ENCODE results near the gene BIRC7.
"Not testable (repeated sequence)": the region's sequence is repeated elsewhere in the genome, so short reads cannot be mapped to it uniquely, and the experiment has no call there.

The BIRC7 gene

DNA sequence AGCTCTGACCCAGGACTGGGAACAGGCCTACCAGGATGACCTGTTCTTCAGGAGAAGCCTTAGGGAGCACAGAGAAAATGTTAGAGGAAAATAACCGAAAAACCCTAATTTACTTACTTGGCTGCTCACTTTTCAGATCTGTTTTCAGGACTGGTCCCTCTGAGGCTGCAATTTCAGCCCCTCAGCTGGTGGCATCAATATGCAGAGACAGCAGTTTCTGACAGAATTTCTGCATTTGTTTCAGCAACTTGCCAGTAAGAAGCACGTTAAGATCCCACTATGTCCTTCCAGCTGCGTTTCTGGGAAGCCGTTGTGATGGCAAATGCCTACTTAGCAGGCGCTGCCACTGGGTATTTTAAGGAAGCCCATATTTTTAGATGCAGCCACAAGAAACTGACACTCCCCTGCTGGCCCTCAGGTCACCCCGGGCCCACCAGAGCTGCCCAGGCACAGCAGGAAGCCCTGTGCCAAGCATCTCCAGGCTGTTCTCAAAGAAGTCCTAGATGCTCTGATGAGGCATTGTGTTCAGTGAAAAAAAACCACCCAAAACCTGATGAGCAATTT is 27.3 kb upstream of the BIRC7 start:
- no peak for DNase-seq

DNA sequence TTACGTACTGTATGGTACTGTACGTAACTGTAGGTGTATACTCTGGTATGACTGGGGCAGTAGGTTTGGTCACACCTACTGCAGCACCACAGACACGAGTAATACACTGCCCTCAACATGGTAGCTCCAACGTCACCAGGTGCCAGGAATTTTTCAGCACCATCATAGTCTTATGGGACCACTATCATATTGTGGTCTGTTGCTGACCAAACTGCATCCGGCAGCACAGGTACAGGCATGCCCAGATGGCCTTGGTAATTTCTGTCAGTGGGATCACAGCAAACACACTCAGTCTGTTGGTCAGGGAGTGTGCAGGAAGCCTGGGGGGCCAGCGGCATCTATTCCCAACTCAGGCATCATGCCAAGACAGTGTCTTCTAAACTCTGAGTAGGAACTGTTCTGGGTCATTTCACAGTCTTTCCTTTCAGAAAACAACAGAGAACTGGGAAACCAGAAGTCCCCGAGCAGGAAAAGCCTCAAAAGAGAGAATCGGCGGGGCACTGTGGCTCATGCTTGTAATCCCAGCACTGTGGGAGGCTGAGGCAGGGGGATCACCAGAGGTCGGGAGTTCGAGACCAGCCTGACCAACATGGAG is 25.6 kb upstream of the BIRC7 start:
- DNase-seq: no peak

DNA sequence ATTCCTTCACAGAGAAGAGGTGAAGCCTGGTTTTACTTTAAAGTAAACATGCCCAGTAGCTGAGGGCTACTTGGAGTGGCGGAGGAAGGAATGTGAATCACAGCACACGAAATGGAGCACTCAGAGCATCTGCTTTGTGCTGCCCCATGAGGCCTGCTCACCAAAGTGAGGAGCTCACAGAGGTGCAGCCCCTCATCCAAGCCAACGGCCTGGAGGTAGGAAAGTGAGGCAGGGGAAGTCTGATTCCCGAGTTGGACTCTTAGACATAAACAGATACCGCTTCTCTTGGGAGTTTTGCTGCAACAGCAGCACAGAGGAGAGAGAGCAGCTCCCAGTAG is 23.3 kb upstream of the BIRC7 start:
- DNase-seq: no peak

DNA sequence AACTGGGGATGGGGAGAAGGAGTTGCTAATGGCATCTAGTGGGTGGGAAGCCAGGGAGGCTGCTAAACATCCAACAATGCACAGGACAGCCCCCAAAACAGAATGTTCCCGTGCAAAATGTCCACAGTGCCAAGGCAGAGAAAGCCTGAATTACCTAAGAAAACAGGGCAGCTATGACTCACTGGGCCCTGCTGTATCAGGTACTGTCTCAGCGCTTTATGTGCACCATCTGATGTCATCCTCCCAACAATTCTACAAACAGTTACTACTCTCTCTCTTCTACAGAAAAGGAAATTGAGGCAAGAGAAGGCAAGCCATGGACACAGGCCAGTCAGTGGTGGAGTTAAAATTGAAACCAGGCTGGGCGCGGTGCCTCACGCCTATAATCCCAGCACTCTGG is 22.9 kb upstream of the BIRC7 start:
- no peak for DNase-seq

DNA sequence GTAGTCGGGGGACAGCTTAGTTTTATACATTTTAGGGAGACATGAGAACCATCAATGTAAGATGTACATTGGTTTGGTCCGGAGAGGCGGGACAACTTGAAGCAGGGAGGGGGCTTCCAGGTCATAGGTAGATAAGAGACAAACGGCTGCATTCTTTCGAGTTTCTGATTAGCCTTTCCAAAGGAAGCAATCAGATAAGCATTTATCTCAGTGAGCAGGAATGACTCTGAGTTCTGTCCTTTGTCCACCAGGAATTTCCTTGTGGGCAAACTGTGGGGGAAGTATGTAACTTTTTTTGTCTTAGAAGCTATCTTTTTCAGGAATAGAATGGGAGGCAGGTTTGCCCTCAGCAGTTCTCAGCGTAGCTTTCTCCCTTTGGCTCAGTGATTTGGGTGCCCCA is 21.2 kb upstream of the BIRC7 start:
- no peak for DNase-seq

DNA sequence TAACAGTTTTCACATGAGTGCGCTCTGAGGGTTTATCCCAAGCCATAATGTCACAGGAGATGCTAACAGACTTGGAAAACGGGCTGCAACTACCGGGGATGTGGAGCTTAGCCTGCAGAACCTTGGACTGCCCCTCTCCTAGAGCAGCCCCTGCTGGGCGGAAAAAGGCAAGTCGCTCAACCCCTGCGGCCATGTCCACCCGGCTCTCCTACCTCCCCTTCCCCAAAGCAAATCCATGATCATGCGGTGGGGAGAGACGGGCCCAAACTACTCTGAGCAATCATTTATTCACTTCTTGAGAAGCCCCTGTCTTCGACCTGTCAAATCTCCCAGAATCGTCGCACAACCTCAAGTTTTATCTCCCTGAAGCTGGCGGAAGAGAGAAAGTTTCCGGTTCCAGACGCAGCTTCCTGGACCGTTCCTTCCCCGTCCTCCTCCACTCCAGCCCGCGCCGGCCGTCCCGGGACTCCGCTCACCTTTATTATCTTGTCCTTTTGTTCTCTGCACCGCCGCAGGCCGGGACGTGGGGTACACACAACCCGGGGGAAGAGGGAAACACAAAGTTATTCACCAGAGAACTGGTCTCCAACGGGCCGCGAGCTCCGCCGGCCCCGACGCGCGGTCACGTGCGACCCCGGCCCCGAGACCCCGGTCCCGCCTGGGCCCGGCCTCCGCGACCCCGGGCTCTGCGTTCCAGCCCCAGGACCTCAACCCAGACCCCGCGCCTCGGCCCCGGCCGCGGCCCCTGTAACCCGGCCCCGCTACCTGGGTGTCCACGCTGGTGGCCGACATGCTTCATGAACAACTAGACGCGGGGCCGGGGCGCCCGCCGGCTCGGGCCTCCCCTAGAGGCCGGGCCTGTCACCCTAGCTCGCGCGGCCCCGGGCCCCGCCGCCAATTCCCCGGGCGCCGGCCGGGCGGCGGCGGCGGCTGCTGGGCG is 20.3 kb upstream of the BIRC7 start:
- peak in 1 of 5 experiments; percentile 37 for DNase-seq

DNA sequence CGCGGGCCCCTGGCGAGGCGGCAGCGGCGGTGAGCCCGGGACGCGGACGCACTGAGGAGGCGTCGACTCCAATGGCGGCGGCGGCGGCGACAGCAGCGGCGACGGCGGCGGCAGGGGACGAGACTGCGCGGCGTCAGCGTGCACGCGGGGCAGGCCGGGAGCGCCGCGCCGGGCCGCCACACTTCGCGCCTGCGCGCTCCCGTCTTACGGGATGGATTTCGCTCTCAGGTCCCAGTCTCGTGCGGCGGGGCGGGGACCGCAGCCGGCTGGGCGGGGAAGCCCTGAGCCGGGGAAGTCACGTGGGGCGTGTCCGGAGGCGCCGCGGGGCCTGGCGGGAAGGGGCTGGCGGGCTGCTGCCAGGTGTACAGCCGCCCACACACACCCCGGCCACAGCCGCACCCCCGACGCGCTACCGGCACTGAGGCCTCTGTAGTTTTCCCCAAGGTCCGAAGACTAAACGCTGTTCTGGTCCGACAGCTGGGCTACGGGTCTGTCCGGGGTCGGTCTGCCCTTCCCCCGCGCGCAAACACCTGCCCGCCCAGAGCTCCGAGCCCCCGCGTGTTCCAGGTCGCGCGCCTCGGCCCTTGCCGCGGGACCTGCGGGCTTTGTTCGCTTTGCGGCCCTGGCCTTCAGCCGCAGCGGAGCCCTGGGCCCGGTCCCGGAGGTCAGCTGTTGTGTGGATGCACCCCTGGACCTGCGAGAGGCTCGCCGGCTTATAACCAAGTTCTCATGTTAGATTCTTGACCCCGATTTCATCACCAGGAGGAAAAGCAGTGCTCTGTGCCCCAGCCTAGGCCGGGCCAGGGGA is 19.5 kb upstream of the BIRC7 start, which contains the start of gene YTHDF1:
YTHDF1 (minus strand) TSS at position 91 of the 808 bp plus-strand sequence. CDS start 239 bp downstream, outside the sequence.
- DNase-seq: peak; percentile 88 to 98 (median 93)

DNA sequence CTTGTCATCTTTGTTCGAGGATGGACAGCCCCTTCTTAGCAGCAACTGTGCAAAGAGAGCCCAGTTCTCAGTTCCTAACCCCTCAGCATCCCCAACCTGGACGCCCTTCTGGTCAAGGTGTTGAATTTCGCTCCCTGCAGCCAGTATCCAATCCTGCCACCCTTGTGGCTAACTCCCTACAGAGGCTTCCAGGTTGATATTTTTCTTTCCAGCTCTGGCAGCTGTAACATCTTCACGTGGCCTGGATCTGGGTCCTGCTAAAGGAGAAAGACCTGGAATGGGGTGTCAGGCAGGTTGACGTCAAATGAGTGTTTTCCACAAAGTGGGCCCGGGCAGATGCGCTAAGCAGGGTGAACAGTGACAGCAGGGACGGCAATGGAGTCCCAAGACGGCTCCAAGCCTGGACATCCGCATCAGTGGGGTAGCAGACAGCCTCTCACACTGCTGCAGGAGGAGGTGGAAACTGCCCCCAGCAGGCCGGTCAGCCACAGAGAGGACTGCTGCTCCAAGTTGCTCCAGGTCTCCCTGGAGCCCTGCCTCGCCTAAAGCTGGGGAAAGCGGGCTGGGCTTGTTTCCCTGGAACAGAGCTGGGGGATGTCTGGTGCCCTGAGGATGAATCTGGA is 18.7 kb upstream of the BIRC7 start:
- no peak for DNase-seq

DNA sequence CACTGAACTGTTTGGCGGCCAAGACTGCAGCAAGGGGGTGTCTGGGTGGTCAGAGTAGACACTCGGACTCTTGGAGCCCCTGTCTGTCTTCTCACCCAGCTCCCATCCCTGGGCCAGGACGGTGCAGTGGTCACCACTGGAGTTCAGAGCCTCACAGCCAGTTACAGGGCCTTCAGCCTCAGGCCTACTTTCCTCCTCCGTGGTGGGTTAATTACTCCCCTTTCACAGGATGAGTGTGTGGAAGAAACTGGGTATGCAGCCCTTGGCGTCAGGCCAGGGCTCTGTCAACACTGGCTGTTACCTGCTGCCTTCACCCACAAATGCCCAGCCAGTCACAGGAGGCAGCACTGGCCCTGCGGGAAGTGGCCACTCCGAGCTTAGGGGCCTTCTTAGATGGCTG is 18.0 kb upstream of the BIRC7 start:
- DNase-seq: no peak

DNA sequence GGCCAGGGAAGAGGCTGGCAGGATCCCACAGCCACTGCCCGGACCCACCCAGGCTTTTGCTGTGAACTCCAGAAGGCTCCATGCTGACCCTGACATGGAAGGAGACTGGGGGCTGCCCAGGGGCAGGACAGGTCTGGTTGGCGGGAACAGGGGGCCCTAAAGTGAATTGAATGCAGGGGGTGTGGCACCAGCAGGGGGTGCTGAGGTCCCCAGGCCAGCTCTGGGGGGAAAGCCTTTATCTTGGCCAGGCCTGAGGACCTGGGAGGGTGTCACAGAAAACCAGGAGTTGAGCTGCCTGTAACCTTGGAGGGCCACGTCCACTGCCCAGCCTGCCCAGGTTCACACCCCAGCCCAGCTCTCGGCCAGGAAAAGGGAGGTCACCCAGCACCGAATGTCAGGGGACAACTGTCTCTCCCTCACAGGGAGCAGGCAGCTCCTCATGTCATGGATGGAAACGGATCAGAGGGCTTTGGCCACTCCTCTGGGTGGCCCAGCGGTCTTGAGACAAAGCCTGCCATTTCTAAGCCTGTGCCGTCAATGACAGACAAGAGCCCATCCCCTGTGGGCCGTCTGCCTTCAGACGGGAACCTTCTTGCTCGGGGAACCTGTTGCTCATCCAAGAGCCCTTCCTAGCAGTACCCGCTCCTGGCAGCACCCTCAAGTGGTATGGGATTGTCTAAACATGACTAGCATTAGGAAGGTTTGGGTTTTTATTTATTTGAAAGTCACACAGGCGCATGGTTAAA is 16.8 kb upstream of the BIRC7 start:
- DNase-seq: no peak

DNA sequence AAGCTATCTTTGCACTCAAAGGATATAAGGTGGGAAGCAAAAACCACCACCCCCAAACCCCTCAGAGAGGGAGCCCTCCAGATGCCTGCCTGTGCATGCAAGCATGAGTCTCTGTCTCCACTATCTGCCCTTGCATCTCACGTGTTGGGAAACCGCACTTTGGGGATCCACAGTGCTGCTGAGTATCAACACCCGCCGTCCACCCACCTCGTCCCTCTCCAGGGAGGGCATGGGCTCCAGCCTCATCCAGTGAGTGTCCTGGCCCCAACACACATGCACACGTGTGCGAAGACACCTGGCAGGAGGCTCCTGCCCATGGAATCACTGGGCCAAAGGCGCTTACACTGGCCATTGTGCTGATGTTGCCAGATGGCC is 16.3 kb upstream of the BIRC7 start:
- no peak for DNase-seq

DNA sequence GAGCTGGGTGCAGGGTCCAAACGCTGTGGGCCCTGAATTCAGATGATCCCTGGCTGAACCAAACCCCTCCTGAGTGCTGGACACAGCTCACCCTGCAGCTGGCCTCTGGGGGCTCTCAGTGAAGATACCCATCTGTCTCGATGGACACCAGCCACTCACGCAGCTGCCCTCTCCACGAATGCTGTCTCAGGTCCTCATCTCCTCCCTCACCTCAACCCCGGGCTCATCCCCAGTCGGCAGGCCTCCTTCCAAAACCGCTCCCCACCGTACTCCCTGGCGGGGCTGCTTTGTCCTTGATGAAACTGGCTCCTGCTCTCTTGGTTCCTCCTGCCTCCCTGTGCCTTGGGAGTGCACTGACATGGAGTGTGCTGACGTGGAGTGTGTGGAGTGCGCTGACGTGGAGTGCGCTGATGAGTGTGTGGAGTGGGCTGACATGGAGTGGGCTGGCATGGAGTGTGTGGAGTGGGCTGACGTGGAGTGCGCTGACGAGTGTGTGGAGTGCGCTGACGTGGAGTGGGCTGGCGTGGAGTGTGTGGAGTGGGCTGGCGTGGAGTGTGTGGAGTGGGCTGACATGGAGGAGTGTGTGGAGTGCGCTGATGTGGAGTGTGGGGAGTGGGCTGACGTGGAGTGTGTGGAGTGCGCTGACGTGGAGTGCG is 15.7 kb upstream of the BIRC7 start:
- no peak for DNase-seq

DNA sequence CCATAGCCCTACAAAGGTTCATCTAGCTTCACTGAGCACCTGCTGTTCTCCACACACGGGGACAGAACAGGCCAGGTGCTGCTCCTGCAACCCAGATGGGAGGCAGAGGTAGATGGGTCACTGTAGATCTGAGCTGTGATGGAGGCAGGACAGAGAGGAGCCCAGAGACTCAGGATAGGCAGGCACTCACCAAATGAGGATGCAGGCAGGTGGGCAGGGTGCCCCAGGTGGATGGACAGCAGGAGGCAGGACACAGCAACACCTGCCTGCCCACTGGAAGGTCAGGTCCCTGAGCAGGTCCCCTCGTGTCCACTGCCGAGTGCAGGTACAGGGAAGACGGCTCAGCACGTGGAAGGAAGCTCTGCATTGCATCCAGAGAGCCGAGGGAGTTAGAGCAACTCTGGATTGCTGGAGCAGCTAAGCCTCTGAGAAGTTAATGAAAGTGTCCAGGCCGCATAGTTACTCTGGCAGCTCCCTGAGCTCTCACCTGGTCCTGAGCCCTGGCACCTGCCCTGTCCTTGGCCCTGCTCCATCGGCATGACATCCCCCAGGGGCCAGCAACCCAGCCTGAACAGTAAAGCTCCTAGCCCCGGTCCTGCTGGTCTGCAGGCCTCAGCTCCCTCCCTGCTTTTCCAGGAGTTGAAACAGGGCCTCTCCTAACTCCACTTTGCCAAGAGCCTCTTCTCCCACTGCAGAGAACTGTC is 14.9 kb upstream of the BIRC7 start:
- no peak for DNase-seq

DNA sequence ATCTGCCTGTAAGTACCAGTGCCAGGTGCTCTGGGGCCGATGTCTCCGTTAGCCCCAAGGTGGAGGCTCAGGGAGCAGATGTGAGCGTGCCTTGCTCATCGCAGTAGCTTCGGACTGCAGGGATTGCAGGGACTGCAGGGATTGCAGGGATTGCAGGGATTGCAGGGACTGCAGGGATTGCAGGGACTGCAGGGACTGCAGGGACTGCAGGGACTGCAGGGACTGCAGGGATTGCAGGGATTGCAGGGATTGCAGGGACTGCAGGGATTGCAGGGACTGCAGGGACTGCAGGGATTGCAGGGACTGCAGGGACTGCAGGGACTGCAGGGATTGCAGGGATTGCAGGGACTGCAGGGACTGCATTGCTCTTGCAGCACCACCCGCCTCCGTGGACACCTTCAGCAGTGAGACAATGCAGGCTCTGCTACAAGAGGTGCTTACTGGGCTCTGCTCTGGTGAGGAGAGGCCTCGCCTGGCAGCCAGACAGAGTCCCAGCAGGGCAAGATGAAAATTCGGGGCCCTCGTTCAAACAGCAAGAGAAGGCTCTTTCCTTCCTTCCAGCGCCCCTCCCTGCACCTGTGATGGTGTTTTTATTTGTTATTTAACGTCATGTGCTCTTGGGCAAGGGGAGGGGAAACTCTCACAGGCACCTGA is 14.2 kb upstream of the BIRC7 start:
- DNase-seq: not testable (repeated sequence)

DNA sequence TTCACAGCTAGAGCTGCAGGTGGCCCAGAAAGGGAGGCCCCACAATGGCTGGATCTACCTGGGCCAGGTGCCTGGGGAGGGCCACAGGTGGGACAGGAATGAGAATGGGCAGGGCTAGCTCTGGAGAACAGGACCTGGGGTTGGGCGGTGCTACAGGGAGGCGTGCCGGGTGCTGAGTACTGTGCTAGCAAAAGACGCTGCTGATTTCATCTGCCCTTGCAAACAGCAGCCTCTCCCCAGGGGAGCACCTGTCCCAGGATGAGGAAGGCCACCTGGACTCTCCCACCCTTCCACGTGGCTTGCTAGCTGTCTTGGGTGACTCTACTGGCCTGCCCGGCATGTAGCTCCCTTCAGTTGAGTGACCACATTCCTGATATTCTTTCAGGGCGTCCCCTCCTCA is 13.2 kb upstream of the BIRC7 start:
- no peak for DNase-seq

DNA sequence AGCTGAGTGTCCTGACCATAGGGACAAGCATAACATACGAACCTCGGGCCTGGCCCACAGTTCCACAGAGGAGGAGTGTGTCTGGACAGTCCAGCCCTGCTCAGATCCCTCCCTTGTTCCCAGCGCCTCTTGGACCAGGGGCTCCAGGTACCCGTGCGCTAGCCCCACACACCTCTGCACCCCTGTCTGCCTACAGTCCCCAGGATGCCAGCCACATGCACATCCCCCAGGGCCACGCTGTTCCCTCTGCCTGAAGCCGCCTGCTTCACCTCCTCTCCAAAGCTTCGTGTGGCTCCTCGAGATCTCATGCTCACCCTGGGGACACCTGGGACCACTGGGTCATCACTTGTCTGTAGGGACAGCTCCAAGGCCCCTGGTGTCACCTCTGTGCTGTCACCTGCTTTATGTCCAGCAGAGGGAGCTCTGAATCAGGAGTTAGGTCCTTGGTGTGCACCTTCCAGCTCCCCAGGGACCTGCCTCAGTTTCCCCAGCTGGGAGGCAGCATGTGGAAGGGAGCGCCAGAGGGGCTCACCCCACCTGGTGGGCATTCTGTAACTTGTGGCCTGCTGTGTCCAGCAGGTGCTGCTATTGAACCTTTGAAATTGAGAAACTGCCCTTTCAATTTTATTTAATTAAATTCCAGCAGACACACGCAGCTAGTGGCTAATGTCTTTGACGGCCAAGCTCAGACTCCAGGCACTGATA is 12.4 kb upstream of the BIRC7 start:
- peak in 3 of 5 experiments; percentile 15 to 24 (median 22) for DNase-seq

DNA sequence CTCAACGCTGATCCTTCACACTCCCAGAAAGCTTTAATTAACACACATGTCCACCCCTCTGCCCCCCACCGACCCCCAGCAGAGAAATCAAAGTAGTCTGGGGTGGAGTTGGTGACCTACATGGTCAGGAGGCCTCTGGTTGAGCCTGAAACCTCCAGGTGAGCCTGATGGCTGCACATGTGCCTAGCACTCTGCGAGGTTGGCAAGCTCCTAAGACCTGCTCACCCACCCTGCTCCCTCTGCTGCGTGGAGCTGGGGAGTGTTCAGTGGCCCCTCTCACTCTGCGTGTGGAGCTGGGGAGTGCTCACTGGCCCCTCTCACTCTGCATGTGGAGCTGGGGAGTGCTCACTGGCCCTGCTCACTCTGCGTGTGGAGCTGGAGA is 11.9 kb upstream of the BIRC7 start:
- no peak for DNase-seq

DNA sequence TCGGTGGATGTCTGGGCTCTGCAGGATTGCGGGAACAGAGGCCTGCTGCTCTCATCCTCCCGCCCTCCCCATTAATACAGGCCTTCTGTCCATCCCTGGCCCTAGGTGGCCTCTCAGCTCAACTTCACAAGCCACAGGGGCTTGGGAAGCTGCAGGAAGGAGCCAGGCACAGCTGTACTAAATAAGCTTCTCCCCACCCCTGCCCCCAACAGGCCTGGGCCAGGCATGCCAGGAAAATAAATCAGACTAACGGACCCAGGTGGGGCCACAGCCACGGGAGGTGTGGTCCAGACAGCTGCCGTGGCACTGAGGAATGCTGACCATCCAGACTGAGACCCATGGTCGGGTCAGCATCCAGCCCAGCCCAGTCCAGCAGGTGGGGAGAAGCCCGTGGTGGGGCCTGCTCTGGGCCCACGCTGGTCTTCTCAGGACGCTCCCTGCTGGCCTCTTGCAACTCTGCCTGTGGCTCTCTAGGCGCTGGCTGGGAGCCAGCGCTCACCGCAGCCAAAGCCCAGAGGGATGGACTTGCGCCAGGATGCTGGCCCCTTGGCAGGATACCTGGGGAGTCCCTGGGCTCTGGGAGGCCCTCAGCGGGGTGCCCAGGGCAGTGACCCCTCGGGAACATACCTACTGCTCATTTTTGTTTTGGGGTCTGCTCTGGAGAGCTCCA is 11.2 kb upstream of the BIRC7 start:
- no peak for DNase-seq

DNA sequence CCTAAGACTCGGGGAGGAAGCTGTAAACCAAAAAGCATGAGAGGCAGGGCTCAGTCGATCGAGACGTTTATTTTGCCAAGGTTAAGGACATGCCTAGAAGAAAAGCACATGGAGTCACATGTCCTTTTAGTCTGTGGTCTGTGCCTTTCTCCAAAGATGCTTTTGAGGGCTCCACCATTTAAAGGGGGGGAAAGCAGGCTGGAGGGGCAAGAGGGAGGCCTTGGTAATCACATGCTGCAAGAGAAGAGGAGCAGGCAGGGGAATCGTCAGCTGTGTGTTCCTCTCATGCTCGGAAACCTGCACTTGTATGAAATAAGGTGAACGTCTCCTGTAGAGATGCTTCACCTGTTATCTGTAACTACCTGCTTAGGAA is 10.6 kb upstream of the BIRC7 start:
- DNase-seq: no peak

All from T-helper 2 cell (primary cell).